NOMO-1 (cell line): Measurements from ENCODE around the gene C7orf33.
"Not testable (repeated sequence)": the region's sequence is repeated elsewhere in the genome, so short reads cannot be mapped to it uniquely, and the experiment has no call there.

ENCODE experiments used
- DNase-seq, 2 experiments: peaks; one replicate each; lab custom pipeline; 2025; ENCODE audit not compliant: unreplicated experiment in 2 of 2; lab: John Stamatoyannopoulos, UW

Gene C7orf33

DNA sequence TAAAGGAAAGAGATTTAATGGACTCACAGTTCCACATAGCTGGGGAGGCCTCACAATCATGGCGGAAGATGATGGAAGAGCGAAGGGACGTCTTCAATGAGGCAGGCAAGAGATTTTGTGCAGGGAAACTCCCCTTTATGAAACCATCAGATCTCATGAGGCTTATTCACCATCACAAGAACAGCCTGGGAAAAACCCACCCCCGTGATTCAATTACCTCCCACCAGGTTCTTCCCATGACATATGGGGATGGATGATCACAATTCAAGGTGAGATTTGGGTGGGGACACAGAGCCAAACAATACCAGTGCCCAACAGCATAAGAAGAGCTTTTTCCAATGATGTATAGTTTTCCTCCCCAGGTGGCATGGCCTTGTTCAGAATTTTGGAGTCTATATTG is 11.2 kb upstream of the C7orf33 start:
- no peak for DNase-seq

DNA sequence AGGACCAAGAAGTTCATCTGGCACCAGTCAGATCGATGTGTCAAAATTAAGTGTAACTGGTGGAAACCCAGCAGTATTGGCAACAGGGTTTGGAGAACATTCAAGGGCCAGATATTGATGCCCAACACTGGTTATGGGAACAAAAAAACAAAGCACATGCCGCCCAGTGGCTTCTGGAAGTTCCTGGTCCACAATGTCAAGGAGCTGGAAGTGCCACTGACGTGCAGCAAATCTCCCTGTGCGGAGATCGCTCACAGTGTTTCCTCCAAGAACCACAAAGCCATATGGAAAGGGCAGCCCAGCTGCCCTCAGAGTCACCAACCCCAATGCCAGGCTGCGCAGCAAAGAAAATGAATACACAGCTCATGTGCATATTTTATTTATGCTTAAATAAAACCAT is 10.1 kb upstream of the C7orf33 start:
- no peak for DNase-seq

GRCh38 chr7:148581624-148582023 is 8.9 kb upstream of the C7orf33 start:
- peak; percentile 2 to 62 for DNase-seq

DNA sequence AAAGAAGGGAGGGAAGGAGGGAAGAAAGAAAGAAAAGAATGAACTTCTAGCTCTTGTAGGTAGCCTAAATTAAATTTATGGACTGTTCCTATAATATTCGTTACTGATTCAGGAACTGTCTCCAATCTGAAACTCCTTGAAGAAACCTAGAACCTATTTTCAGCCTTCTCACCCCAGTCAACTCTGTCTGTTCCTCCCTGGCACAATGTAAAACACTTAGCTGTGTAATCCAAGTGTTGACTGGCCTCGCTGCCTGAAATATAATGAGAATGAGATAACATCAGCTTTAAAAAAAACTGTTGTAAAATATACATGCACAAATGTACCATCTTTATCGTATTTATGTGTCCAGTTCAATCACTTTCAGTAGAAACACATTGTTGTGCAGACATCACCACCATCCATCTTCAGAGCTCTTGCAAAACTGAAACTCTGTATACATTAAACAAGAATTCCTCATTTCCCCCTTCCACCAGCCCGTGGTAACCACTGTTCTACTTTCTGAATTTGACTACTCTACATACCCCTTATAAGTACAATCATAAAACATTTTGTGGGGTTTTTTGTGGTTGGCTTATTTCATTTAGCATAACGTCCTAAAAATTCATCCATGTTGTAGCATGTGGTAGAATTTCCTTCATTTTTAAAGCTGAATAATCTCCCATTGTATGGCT is 6.3 kb upstream of the C7orf33 start:
- DNase-seq: peak; percentile 5 to 34

GRCh38 chr7:148585399-148585798 is 5.2 kb upstream of the C7orf33 start:
- no peak for DNase-seq

DNA sequence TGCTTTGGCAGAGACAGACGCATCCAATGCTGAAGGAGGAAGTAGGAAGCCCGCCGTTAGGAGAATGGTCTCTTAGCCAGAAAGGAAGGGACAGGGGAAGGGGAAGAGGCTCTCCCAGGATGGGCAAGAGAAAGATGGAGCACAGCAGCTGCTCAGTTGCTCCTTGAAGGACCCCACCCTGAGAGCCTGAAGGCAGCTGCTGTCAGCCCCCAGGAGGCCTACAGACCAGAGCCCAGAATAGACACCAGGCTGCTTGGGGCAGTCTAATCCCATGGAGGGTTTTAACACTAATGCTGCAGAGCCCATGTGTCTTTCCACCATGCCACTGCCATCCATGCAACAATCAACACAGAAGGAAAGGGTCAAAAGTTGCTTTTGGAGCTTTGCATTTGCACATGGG is 3.5 kb upstream of the C7orf33 start:
- DNase-seq: no peak

- DNase-seq: no peak
These were observed 2.4 kb upstream of the C7orf33 start for GRCh38 chr7:148588168-148588567.

DNA sequence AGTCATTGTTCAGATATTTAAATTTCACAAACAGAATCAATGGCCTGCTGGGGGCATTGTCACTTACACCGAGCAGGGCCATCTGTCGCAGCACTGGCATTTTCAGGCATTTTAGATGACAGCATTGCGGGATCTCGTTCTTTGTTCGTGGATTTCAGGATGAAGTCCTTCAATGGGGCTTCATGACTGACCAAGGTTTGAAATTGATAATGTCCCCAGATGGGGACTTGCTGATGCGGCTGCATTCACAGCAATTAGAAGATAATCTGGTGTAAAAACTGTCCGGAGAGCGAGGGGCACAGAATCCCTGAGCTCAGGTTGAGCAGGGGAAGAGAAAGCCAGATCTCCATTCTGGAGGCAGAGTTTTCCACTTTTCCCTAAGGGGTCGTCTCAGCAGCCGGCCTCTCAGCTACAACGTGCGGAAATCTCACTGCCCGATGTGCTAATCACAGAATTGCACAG is 1.9 kb upstream of the C7orf33 start:
- no peak for DNase-seq

GRCh38 chr7:148589640-148590039 is 926 bp upstream of the C7orf33 start:
- DNase-seq: no peak

- not testable (repeated sequence) for DNase-seq
These were observed 5.8 kb downstream of the C7orf33 start for GRCh38 chr7:148596354-148596753.

- peak in 1 of 2 experiments; percentile 9 for DNase-seq
These were observed 7.8 kb downstream of the C7orf33 start for GRCh38 chr7:148598351-148598750.

GRCh38 chr7:148605350-148605749 is 14.8 kb downstream of the C7orf33 start:
- DNase-seq: no peak

- DNase-seq: no peak
These were observed 16.6 kb downstream of the C7orf33 start for GRCh38 chr7:148607151-148607661.

GRCh38 chr7:148609045-148609725 is 18.6 kb downstream of the C7orf33 start:
- DNase-seq: no peak

- DNase-seq: no peak
These were observed 21.1 kb downstream of the C7orf33 start for GRCh38 chr7:148611692-148612091.

DNA sequence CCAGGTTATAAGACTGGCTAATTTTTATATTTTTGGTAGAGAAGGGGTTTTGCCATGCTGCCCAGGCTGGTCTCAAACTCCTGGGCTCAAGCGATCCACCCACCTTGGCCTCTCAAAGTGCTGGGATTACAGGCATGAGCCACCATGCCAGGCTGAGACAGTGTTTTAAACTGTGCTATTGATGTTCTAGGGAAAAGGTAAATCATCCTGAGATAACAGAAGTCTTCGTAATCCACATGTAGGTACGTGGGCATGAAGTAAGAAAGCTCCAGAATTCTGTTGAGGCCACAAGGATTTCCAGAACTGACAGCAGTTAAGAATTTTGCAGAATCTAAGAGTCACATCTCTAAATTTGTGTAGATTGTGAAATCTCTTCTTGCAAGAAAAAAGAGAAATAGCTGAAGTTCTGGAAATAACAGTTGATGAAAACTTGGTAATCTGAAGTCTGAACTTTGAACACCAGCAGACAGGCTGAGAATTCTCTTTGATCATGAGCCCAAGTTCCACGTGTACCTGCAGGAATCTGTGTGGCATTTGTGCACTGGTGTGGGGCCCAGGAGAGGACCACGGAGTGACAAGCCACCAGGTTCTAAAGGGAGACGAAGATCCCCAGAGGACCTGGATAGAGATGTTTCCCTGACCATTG is 24.6 kb downstream of the C7orf33 start:
- DNase-seq: peak; percentile 20 to 35

DNA sequence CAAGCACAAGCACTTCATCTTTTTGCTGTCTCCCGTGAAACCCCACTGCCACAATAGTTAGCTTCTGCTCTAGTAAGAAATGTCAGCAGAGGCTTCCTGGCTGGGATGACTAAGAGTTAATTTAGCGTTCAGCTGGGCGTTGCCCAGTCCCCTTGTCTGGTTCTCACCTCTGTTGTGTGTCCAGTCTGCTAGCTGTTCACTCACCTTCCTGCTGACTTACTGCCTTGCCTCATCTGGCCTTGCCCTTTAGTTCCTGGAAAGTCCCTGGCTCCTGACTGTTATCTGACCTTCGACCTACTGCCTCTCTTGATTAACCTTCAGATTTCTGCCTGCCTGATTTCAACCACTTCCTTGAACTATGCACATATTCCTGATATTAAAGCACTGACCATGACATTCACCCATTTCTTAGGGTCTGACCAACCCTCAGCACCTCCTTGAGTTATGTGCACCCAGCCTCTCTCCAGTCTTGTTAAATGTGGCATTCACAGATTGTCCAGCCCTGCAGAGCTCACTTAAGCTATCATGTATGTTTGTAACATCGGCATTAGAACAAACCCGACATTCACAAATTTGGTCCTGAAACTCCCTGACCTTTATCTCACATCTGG is 30.3 kb downstream of the C7orf33 start:
- peak; percentile 3 to 6 for DNase-seq

GRCh38 chr7:148621563-148621962 is 31.0 kb downstream of the C7orf33 start:
- DNase-seq: no peak

GRCh38 chr7:148622887-148623585 is 32.5 kb downstream of the C7orf33 start:
- DNase-seq: peak; percentile 16 to 65

DNA sequence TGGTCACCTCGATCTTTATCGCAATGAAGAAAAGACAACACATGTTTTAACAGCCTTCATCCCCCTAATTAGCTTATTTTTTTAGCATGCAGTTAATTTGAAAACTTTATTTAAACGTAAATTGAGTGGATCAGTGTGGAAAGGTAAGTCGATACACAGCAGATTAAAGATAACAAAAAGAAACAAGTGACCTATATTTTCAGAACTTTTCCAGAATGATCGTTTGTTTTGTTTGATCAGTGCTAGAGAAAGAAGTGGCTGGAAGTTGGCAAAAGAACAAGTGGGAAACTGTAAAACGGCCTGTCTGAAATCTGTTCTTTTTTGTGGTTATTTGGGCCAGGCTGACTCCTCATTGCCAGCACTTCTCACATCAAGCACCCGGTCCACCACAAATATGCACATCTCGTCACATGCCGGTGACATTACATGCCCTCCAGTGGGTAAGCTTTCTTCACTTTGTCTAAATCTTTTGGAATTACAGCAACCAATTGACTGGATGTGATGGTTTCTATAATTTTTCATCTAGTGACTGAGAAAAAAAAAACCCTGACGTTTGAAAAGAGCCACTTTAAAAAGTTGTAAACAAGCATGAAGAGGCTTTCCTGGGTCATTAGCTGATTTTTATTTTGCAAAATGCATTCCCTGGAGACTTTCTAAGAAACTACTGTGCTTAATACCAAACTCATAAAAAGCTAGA is 33.2 kb downstream of the C7orf33 start:
- DNase-seq: no peak
